ENCODE results near the gene MDK. TPM values are rescaled to one million over a fixed set of nuclear protein-coding genes. Genes with fewer than 3 reads are reported as not detected.

MDK gene
- total and polyA plus RNA-seq, 2 of the 13 experiments (the other 11 are each of a cell fraction or from before 2014, with no cell fraction given) = 312 to 407 TPM

GRCh38 chr11:46389450-46390330 lies 8.2 kb downstream of the MDK start (continued):
- no peak for TF ChIP-seq GRHL1 (CRISPR knock-in tag; conservative IDR thresholded peaks at IDR 0.05)
- TF ChIP-seq ZNF550 (CRISPR knock-in tag; IDR thresholded peaks at IDR 0.05; ENCODE audit: borderline replicate concordance) = no peak
- no peak for TF ChIP-seq ARNT (IDR thresholded peaks at IDR 0.05)
- TF ChIP-seq ZNF383 (CRISPR knock-in tag; IDR thresholded peaks at IDR 0.05; ENCODE audit: borderline replicate concordance) = no peak
- no peak; the same call in 1 of the 2 replicates for TF ChIP-seq KDM4B (CRISPR knock-in tag; IDR thresholded peaks at IDR 0.05)
- TF ChIP-seq, protein P1, sequence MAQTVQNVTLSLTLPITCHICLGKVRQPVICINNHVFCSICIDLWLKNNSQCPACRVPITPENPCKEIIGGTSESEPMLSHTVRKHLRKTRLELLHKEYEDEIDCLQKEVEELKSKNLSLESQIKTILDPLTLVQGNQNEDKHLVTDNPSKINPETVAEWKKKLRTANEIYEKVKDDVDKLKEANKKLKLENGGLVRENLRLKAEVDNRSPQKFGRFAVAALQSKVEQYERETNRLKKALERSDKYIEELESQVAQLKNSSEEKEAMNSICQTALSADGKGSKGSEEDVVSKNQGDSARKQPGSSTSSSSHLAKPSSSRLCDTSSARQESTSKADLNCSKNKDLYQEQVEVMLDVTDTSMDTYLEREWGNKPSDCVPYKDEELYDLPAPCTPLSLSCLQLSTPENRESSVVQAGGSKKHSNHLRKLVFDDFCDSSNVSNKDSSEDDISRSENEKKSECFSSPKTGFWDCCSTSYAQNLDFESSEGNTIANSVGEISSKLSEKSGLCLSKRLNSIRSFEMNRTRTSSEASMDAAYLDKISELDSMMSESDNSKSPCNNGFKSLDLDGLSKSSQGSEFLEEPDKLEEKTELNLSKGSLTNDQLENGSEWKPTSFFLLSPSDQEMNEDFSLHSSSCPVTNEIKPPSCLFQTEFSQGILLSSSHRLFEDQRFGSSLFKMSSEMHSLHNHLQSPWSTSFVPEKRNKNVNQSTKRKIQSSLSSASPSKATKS (CRISPR knock-in tag; IDR thresholded peaks at IDR 0.05) = no peak
- TF ChIP-seq DRAP1 (CRISPR knock-in tag; IDR thresholded peaks at IDR 0.05) = no peak
- TF ChIP-seq ZNF672 (CRISPR knock-in tag; IDR thresholded peaks at IDR 0.05) = no peak
- TF ChIP-seq NKX3-1 (CRISPR knock-in tag; IDR thresholded peaks at IDR 0.05) = no peak
- peak; percentile 56; the same call in 1 of the 2 replicates for TF ChIP-seq BRCA1 (CRISPR knock-in tag; IDR thresholded peaks at IDR 0.05)
- peak; percentile 89; the same call in 1 of the 2 replicates for TF ChIP-seq KDM2A (CRISPR knock-in tag; IDR thresholded peaks at IDR 0.05; ENCODE audit: borderline replicate concordance, low read depth)
- TF ChIP-seq TOE1 (CRISPR knock-in tag; IDR thresholded peaks at IDR 0.05) = no peak
- TF ChIP-seq HINFP (CRISPR knock-in tag; IDR thresholded peaks at IDR 0.05; ENCODE audit: low read depth) = no peak
- no peak for TF ChIP-seq ZNF646 (CRISPR knock-in tag; IDR thresholded peaks at IDR 0.05)
- no peak for TF ChIP-seq FIP1L1 (IDR thresholded peaks at IDR 0.05; ENCODE audit: borderline replicate concordance, insufficient read depth, low read depth, low read length)

All from HepG2 (cell line).